DMS 273 (cell line): ENCODE measurements around the gene ZBTB17.
"Not testable (repeated sequence)": the region's sequence is repeated elsewhere in the genome, so short reads cannot be mapped to it uniquely, and the experiment has no call there.

ENCODE experiments used
- DNase-seq: peaks from one replicate; lab custom pipeline; 2025; ENCODE audit not compliant: unreplicated experiment; lab: John Stamatoyannopoulos, UW

ZBTB17 gene

DNA sequence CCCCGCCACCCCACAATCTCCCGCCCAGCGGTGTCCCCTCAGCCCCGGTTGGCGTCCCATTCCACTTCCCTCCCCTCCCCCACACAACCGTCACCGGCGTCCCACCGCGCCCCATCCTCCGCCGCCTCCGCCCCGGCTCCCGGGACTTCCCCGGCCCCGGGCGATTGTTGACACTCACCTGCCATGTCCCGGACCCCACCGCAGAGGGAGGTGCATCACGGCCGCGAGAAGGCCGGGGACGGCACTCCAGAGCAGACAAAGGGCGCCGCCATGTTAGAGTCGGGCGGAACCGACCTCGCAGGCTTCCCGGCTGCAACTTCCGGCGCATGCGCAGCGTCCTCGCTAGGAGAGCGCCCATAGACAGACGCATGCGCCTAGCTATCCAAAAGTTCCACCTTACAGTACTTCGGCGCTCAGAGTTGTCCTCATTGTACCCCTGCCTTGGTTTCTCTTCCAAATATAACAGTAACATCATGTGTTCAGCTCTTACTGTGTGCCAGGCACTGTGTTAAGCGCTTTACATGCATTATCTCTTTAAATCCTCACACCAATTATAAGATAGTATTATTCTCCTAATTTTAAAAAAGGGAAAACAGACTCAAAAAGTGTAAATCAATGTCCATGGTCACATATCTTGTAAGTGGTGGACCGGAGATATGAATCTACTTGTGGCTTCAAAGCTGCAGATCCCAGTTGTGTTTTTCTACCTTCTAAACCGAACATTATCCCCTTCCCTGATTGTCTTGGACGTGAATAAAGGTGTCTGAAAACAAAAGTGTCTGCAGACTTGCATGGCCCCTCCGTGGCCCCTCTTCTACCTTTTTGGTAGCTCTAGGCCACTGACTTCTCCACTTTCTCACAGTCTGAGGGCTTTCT lies at the start of gene ZBTB17:
Gene ZBTB17, minus strand, starts transcription at position 297 of the 876 bp plus-strand sequence. CDS start 27,606 bp downstream, outside the sequence.
- DNase-seq, result peak; percentile 98

DNA sequence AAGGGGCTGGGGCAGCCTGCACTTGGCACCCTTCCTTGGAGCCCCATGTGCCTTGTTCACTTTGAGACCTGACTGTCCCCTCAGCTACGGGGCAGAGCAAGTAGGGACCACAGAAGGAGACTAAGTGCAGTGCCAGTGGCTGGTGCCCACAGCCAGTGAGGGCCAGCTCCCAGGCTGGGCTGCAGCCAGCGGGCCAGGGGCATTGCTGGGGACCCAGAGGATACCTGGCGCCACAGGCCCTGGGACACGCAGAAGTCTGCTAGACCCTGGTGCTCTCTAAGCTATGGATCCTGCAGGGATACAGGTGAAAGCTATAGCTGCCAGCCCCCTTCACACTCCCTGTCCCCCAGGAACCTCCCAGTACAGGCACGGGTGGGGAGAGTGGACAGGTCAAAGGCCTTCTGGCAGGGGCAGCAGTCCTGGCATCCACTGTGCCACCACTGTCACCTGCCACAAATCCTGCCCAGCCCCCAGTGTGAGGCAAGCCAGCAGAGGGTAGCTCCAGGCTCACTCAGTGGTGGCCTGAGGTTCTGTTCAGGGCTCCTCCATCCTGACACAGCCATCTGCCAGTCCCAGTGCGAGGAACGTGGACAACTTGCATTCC lies 47.3 kb upstream of the ZBTB17 start:
- peak; percentile 31 for DNase-seq

DNA sequence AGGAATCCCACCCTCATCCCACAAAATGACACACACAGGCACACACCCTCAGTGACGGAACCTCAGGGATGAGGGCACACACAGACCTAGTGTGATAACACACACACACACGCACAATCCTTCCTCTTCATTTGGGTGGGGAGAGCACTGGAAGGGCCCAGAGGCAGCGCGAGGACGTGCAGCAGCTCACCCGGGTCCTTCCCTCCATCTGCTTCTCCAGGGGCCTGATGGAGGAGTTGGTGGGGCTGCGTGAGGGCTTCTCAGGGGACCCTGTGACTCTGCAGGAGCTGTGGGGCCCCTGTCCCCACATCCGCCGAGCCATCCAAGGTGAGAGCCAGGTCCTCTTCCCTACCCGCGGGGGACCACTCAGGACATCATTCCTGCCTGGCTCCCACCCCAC lies 46.5 kb upstream of the ZBTB17 start:
- DNase-seq, result no peak

DNA sequence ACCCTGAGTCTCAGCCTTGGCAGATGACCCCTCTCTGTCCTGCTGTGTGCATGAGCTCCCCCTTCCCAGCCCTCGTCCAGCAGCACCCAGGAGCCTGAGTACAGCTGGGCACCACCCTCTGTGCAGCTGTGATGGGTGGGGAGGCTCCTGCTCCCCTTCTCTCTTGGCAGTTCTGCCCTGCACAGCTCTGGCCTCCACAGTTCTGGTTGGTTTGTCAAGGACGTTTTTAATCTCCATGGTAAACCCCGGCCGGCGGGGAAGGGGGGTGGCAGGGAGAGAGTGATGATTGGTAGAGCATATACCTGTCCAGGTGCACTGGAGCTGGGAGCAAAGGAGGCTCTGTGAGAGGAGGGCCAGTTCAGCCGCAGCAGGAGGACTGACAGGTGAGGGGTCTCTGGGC lies 45.8 kb upstream of the ZBTB17 start, which contains the start of gene CLCNKA:
Gene CLCNKA, plus strand, starts transcription at position 356 of the 400 bp plus-strand sequence. CDS start 584 bp downstream, outside the sequence.
- no peak for DNase-seq

DNA sequence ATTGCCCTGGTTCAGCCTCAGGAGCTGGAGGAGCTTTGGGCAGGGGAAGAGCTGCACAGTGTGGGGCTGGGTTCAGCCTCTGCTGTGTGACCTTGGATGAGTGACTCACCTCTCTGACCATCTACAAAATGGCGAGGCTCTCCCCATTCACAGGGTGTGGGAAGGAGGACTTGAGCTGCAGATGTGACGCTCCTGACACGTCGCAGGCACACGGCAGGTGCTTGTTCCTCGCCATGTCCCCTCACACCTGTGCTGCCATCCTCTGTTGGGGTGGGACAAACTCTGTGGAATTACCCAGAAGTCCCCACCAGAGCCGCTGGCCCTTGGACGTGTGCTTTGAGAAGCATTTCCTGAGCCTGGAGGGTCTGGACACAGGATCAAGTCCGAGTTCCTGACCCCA lies 45.0 kb upstream of the ZBTB17 start:
- not testable (repeated sequence) for DNase-seq

DNA sequence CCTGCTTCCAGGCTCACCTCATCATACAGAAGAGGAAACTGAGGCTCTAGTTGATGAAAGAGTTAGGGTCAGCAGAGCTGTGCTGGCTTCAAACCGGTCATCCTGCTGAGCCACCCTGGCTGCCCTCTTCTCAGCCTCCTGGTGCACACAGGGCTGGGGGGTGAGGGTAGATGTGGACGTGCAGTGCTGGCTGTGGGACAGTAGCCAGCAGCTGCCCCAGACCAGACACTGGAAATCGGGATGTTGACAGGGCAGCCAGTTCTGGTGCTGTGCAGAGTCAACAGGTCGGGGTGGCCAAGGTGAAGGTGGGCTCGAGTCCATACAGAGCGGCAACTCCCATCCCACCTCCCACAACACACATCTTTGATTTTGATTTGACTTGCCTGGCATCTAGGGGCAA lies 44.4 kb upstream of the ZBTB17 start:
- DNase-seq, result no peak

DNA sequence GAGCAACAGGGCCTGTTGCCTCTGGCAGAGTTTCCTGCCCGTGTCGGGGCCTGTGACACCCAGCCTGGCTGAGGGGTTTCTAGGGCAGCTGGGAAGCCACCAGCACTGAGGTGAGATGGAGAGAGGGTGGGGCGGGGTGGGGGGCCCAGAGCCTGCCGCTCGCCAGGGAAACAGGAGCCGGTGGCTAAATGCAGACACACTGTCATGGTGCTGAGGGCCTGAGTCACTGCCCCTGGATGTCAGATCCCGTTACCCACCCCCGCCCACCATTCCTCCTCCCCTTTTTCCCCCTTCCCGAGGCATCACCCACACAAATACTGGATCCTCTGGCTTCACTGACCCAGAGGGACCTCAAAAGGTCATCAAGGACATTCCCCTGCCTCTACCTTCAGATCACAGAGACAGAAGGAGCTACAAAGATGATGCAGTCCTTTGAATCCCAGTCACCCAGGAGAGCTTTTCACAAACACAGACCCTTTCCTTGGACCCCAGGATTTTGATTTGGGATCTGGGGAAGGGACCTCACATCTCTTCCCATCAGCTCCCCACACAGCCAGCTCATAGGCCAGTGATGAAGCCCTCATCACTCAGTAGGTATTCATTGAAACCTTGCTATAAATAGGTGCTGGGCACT lies 43.9 kb upstream of the ZBTB17 start:
- DNase-seq, result no peak

DNA sequence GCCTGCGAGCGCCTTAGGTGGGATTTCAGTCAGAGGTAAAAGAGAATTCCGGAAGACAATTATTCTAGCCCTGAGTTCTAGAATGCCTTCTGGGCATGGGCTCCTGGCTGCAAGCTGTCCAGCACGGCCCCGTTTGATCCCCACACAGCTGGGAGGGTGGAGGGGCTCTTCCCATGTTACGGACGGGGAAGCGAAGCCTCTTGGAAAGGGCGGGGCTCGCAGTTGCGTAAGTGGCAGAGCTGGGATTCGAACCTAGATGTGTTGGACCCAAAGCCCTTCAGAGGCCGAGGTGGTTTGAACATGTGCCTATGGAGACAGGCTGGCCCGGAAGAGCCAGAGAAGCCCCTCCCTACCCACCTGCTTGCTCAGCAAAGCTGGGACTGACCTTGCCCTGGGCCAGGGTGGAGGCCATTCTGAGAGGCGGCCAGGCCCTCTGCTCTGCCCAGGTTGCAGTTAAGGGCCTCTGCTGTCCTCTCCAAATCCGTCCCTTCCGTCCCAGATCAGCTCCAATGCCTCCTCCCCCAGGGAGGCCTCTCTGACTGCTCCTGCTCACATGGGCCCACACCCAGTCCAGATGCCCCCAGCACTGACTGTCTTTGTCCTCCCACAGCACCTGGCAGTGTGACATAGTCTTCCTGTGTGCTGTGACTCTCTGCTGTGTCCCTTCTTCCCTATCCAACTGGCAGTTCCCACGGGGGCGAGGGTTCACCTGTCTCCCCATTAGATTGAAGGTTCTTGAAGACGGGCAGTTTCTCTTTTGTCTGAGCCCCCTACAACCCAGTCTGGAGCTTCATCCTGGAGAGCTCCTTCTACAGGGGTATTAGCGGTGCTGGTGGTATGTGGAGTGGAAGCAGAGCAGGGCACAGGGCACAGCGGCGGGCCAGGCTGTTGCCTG lies 43.1 kb upstream of the ZBTB17 start:
- no peak for DNase-seq

DNA sequence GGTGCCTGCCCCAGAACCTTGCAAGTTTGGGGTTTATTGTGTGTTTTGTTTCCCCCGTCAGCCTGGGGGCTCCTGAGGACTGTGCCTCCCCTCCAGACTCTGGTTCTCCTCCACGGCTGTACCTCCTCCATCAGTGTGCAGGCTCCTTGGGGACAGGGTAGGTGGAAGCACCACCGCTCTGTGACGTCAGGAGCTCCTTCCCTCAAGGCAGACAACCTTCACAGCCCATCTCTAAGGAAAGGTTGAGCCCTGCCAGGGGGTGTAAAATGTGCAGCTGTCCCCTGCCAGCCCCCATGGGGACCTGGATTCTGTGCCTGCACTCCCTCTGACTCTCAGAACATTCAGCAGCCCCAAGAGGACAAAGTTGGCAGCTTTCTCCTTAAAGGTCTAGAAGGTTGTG lies 42.4 kb upstream of the ZBTB17 start:
- DNase-seq, result no peak

DNA sequence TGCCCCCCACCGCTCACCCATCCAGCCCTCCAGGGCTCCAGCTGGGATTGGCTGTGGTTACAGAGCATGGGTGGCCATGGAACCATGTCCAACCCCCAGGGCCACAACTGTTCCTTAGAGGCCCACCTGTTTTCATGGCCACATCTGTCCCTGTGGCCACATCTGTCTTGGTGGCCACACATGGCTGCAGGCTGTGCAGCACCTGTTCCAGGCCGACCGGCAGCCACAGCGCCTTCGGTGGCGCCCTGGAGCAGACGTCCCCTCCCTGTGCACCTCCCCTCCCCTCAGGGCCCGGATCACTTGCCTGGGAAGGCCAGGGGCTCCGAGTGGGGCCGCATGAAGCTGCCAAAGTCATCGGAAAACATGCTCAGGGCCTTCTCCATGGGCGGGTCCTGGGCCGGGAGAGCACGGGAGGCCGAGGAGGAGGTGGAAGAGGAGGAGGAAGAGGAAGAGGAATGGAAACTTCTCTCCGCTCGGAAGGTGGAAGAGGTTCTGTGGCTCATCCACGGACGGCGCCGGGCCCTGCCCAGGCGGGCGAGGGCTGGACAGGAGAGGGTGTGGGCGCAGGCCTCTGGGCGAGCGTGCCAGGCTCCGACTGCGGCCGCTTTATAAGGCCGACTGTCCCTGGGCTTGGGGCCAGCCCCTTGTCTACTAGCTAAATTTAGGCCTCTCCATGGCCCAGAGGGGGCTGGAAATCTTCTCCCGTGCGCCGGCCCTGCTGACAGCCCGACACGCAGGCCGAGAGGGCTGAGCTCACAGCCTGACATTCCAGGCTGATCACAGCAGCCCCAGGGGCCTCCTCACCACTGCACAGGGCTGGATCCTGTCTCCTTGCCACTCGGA lies 41.8 kb upstream of the ZBTB17 start, which contains the start of gene HSPB7:
Gene HSPB7, minus strand, starts transcription at position 583 of the 843 bp plus-strand sequence. Its CDS starts 80 bp downstream, at position 503.
- DNase-seq, result peak; percentile 31

DNA sequence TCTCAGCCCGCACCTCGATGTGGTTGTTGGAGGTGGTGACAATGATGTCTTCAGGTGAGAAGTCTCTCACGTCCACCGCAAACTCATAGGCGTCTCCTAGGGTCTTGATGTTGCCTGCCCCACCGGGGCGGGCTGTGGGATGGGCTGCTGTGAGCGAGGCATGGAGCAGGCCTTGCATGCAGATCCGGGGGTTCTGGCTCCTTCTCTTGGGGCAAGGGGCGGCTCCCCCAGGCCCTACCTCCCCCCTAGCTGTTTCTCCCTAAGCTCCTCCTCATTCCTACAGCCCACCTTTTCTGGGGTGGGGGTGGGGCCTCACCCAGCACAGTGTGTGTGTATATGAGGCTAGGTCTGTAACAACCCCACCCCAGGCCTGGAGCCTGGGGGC lies 41.2 kb upstream of the ZBTB17 start:
- no peak for DNase-seq

DNA sequence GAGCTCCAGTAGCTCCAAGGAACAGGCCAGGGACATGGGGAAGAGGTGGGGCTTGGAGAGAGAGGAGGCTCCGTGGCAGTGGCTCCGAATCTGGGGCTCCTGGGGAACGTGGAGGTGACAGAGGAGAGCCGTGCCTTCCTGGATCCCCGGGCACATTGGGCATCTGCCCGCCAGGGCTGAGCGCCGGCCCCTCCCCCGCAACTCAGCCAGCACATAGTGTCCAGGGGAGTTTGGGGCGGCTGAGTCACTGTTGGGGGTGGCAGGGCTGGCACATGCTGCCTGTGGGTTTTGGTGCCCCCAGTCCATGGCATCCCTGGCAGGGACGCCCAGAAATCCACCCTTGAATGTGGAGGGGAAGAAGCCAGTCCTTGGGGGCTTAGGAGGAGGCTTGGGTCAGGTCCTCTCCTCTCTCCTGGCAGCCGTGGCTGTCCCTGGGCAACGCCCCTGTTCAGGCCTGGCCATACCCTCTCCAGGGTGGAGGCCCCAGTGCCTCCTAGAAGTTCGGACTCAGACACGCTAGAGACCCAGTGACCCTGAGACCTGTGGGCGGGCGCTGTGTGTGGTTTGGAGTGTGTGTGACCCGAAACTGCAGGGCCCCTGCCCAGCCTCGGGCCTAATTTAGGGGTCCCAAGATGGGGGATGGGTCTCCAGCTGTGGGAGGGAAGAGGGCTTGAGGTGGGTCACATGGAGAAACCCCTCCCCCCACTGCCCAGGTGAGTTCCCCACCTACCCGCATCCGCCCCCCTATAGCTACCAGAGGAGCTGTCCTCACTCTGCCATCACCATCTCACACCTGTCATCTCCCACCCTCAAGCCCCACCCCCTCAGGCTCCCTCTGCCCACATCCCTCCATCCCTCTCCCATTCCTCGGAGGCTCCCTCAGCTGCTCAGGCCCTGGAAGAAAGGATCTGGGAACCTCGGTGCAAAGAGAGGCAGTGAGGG lies 40.3 kb upstream of the ZBTB17 start:
- no peak for DNase-seq

DNA sequence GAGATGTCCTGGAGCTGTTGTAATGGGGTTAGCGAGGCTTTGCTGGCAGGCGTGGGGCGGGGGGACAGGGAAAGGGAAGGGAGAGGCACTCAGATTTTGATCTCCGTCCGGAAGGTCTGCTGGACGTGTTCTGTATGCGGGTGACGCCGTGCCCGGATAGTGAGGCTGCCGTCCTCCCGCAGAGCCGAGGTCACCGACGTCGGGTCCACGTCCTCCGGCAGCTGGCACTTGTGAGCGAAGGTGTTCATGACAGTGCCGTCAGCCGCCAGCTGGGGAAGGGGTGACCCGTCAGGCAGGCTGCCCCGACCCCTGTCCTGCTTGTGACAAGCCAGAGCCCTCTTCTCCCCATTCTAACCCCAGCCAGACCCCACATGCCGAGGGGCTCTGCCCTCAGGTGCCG lies 39.6 kb upstream of the ZBTB17 start:
- no peak for DNase-seq

DNA sequence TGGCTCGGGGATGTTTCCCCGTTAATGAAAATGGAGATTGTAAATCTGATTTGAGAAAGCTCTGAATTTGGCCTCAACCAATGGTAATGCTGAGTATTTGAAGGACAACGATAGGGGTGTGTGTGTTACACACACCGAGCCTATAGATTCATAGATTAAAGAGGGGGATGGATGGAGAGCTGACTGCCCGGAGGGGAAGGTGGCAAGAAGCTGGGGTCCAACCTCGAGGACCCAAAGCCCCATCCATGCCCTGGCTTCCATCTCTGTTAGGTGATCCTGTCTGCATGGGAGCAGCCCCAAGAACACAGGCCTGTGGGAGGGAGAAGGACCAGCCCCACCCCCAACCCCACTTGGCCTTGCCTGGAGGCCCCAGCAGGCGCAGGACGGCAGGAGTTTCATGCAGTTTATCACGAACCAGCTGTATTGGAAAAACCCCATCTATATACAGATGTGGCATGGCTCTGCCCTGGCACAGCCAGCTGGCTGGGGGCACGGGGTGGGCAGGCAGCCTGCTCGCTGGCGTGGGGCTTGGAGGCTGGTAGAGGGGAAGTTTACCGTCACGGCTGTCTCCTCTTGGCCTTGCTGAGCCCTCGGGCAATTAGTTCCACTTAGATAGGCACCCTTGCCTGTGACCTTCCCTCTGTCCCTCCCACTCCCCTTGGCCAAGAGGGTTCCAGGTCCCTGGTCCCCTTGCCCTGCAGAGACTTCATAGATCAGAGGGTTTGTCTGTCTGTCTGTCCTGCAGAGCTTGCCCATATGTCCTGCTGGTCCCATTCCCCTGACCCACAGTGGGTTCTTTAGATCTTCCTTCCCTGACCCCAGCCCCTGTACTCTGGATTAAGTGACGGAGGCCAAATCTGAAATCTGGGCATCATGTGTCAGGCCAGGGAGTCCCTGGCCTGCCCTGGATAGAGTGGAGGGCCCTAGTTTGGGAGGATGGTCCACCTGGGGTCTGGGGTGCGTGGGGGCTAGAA lies 38.9 kb upstream of the ZBTB17 start:
- no peak for DNase-seq

DNA sequence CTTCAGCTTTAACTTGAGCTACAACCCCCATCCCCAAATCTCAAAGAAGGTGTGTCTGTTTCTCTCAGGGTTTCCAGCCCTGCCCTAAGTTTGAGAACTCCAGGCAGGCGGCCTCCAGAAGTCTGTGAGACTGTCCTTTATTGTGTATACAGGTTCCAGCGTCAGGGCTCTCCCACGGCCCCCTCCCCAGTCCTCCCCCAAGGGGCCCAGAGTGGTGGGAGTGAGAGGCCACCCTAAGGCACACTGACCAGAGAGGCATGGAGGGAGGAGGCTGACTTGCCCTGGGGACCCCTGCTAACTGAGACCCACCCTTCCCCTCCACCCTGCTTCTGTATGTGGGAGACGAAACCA lies 38.0 kb upstream of the ZBTB17 start:
- DNase-seq, result no peak

DNA sequence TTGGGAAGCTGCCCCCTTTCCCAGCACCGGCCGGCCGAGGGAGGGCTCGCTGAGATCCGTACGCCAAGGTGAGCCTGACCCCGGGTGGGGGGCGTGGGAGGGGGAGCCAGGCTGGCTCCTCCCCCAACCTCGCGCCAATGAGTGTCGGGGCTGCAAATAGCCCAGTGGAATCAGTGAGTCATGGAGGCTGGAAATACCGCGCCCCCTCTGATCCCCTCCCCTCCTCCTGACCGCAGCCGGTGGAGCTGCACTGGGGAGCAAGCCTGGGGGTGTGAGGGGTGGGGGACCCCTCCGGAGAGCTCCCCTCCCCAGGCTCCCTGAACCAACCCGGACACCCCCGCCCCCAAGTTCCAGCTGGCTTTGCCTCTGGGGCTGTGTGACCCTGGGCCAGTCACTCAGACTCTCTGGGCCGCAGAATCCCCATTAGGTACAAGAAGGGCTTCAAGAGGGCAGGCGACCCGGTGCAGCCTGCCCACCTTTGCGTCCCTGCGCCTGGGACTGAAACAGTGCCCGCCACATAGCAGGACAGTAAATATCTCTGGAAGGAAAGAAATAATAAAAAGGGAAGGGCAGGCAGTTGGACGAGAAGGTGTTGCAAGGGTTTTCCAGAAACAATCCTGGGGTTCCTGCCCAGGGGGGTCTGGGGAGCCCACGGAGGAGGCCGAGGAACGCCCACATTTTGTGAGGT lies 37.5 kb upstream of the ZBTB17 start:
- DNase-seq, result peak; percentile 46

DNA sequence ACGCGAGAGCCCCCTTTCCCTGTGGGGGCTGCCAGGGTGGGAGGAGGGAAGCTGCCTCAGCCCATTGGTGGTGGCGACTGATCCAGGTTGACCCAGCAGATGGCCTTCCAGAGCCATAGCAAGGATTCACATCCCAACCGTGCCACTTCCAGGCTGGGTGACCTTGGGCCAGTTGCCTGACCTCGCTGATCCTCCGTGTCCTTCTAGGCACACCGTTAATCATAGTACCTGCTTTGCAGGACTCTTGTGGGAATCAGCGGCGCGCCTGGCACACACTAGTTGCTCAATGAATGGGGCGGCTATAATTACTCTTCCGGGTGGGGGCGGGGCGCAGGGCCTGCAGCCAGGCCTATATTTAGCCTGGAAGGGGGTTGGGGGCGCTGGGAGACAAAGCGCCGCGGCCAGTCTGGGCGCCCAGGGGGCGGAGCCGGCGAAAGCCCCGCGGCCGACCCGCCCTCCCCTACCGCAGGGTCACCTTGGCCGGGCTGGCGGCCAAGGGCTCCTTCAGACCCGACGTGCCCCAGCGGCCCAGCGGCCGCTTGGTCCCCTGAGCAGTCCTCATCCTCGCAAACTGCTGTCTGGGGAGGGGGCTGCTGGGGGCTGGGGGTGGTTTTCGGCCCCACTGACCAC lies 36.8 kb upstream of the ZBTB17 start:
- DNase-seq, result peak; percentile 56
